Measurements from ENCODE around the gene CWC15. TPM values are rescaled to one million over a fixed set of nuclear protein-coding genes. Genes with fewer than 3 reads are reported as not detected.

Gene CWC15
- total RNA-seq, 2 experiments from 2014 or later: 42.5 to 66.0 TPM

DNA sequence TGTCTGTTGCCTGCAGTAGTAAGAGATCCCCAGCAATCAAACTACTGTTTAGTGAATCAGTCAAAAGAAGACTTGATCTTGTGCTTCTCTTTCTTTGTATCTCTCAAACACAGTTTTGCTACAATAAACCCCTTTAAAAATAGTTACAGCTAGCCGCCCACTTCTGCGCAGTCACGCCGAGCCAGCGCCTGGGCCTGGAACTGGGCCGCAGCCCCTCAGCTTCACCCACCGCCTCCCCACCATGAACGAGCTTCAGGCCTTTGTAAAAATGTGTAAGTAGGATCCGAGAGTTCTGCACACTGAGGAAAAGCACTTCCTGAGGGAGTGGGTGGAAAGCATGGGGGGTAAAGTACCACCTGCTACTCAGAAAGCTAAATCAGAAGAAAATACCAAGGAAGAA is 60.5 kb downstream of the CWC15 start:
- no peak overlapping the region for H3K4me2 ChIP-seq (ENCODE audit: low read length)
- no peaks in the 10 kb centered on the region for H3K36me3 ChIP-seq (ENCODE audit: insufficient read depth, low read length)
- H3K4me3 ChIP-seq (ENCODE audit: low read depth, low read length, poor library complexity, severe bottlenecking): no peak overlapping the region
- no peaks in the 10 kb centered on the region for H3K9me2 ChIP-seq (ENCODE audit: insufficient read depth, low read length)
- no peaks in the 10 kb centered on the region for H3K4me1 ChIP-seq (ENCODE audit: insufficient read depth, low read length, poor library complexity, severe bottlenecking)
- ChIA-PET CTCF (ENCODE audit: unreplicated experiment) (no interaction called here), POLR2A (no interaction called here)
- H3K27ac ChIP-seq (ENCODE audit: low read depth, low read length, poor library complexity, severe bottlenecking): no peak overlapping the region
- TF ChIP-seq, protein P1, sequence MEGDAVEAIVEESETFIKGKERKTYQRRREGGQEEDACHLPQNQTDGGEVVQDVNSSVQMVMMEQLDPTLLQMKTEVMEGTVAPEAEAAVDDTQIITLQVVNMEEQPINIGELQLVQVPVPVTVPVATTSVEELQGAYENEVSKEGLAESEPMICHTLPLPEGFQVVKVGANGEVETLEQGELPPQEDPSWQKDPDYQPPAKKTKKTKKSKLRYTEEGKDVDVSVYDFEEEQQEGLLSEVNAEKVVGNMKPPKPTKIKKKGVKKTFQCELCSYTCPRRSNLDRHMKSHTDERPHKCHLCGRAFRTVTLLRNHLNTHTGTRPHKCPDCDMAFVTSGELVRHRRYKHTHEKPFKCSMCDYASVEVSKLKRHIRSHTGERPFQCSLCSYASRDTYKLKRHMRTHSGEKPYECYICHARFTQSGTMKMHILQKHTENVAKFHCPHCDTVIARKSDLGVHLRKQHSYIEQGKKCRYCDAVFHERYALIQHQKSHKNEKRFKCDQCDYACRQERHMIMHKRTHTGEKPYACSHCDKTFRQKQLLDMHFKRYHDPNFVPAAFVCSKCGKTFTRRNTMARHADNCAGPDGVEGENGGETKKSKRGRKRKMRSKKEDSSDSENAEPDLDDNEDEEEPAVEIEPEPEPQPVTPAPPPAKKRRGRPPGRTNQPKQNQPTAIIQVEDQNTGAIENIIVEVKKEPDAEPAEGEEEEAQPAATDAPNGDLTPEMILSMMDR (conservative IDR thresholded peaks at IDR 0.05; ENCODE audit: low read length): no peak
- no peak for TF ChIP-seq EZH2phosphoT487 (IDR thresholded peaks at IDR 0.05; ENCODE audit: borderline replicate concordance, low read depth, low read length)
- no peak overlapping the region for H2AFZ ChIP-seq (ENCODE audit: low read length)
- H4K20me1 ChIP-seq (ENCODE audit: insufficient read depth, low read length): no peaks in the 10 kb centered on the region
- no peaks in the 10 kb centered on the region for H3K79me2 ChIP-seq (ENCODE audit: insufficient read depth, low read depth, low read length)
- H3K9me3 ChIP-seq (ENCODE audit: low read length): no peaks in the 10 kb centered on the region
- intact Hi-C loops (cut with micrococcal nuclease; ENCODE audit: unreplicated experiment): no loop called here
- DNase-seq (ENCODE audit: low spot score): no peak
- BruUV-seq (replicated peaks): no TSS peak

Other genes starting within 250 kb of the CWC15 start
- gene AMOTL1, start 205.2 kb downstream of the CWC15 start, total RNA-seq (2014; rRNA removed; shearing (Covaris generic)): not detected in 2 replicates
- gene AMOTL1, start 205.2 kb downstream of the CWC15 start, total RNA-seq (2022): not detected in 2 replicates
- 0.62 and 1.0 TPM in 2 replicates for gene KDM4D, start 153 bp upstream of the CWC15 start, total RNA-seq (2014; rRNA removed; shearing (Covaris generic))
- gene KDM4D, start 153 bp upstream of the CWC15 start, total RNA-seq (2022): 1.4 and 1.6 TPM in 2 replicates
- not detected in 2 replicates for gene KDM4E, start 51.7 kb upstream of the CWC15 start, total RNA-seq (2014; rRNA removed; shearing (Covaris generic))
- gene KDM4E, start 51.7 kb upstream of the CWC15 start, total RNA-seq (2022): not detected in 2 replicates
- gene KDM4F, start 75.9 kb upstream of the CWC15 start, total RNA-seq (2014; rRNA removed; shearing (Covaris generic)): not detected in 2 replicates
- not detected in 2 replicates for gene KDM4F, start 75.9 kb upstream of the CWC15 start, total RNA-seq (2022)
- gene SRSF8, start 93.4 kb upstream of the CWC15 start, total RNA-seq (2014; rRNA removed; shearing (Covaris generic)): 12.8 and 13.1 TPM in 2 replicates
- gene SRSF8, start 93.4 kb upstream of the CWC15 start, total RNA-seq (2022): 36.6 and 42.1 TPM in 2 replicates
- 18.5 and 20.4 TPM in 2 replicates for gene ENDOD1, start 116.3 kb upstream of the CWC15 start, total RNA-seq (2014; rRNA removed; shearing (Covaris generic))
- gene ENDOD1, start 116.3 kb upstream of the CWC15 start, total RNA-seq (2022): 21.4 and 22.5 TPM in 2 replicates

Measured in OCI-LY7 (cell line).